AG09319 (cell line): ENCODE measurements around the gene CDK7.

Experiments
- DNase-seq: peaks from one replicate; pipeline ENCODE4 v3.0.0-alpha.2; 2010; ENCODE audit warnings: low read depth; ENCODE audit errors: extremely low read depth
- TF ChIP-seq, protein P1 (sequence below): IDR thresholded peaks from 2 replicates; pipeline ENCODE4 v1.5.1; 2011; ENCODE audit warnings: low read depth, mild to moderate bottlenecking, inconsistent platforms, low read length, moderate library complexity

The CDK7 gene

GRCh38 chr5:69234457-69235268 is at the start of gene CDK7:
CDK7 (plus strand) TSS chr5:69234886; CDS start chr5:69234976, 90 bp downstream.
- TF ChIP-seq, protein P1, sequence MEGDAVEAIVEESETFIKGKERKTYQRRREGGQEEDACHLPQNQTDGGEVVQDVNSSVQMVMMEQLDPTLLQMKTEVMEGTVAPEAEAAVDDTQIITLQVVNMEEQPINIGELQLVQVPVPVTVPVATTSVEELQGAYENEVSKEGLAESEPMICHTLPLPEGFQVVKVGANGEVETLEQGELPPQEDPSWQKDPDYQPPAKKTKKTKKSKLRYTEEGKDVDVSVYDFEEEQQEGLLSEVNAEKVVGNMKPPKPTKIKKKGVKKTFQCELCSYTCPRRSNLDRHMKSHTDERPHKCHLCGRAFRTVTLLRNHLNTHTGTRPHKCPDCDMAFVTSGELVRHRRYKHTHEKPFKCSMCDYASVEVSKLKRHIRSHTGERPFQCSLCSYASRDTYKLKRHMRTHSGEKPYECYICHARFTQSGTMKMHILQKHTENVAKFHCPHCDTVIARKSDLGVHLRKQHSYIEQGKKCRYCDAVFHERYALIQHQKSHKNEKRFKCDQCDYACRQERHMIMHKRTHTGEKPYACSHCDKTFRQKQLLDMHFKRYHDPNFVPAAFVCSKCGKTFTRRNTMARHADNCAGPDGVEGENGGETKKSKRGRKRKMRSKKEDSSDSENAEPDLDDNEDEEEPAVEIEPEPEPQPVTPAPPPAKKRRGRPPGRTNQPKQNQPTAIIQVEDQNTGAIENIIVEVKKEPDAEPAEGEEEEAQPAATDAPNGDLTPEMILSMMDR: no peak
- peak; percentile 76 for DNase-seq

GRCh38 chr5:69187342-69187741 is 47.3 kb upstream of the CDK7 start:
- DNase-seq: no peak

DNA sequence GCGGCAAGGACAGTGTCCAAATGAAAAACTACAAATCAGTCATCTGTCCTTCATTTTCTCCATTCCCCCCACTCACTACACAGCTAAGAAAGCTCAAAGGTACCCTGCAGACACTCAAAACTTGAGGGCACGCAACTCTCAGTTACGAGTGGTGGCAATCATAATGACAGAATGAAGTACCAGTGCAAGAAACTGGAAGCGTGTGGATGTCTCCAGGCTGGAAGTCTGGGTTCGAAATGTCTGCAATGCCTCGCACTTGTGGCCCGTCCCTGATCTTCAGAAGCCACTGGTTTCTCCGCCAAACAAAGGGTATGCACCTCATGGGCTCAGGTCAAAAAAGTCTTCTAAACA is 45.9 kb upstream of the CDK7 start:
- TF ChIP-seq, protein P1: no peak
- no peak for DNase-seq

More at GRCh38 chr5:69187342-69187741, 47.3 kb upstream of the CDK7 start:
- TF ChIP-seq, protein P1: no peak

- DNase-seq: peak; percentile 76
- TF ChIP-seq, protein P1: no peak
These were observed 45.3 kb upstream of the CDK7 start, which contains the start of gene CENPH for GRCh38 chr5:69189162-69190086. CENPH (plus strand) TSS chr5:69189583; CDS start chr5:69189635, 52 bp downstream.

- TF ChIP-seq, protein P1: no peak
- no peak for DNase-seq
These were observed 32.2 kb upstream of the CDK7 start for GRCh38 chr5:69202497-69202896.

DNA sequence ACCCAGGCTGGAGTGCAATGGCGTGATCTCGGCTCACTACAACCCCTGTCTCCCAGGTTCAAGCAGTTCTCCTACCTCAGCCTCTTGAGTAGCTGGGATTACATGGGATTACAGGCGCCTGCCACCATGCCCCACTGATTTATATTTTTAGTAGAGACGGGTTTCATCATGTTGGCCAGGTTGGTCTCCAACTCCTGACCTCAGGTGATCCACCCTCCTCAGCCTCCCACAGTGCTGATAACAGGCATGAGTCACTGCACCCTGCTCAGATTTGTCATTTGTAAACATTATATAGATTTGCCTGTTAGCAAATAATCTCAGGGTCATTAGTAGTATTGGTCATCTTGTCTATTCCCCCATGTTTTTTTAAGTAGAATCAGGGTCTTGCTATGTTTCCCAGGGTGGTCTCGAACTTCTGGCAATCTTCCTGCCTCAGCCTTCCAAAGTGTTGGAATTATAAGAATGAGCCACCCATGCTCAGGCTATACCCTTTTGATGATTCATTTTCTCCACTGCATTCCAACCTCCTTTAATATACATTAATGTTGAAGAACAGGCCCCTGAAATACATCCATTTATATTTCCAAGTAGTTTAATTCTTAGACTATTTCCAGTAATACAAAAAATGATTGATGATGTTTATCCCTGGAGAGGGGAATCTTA is 28.0 kb upstream of the CDK7 start:
- no peak for DNase-seq
- TF ChIP-seq, protein P1: no peak
